Smooth muscle cell of bladder (primary cell): ENCODE data around the gene NDUFA9. TPM values are rescaled to one million over a fixed set of nuclear protein-coding genes. Genes with fewer than 3 reads are reported as not detected.

Source experiments
- total RNA-seq: library from RNA; depleted of rRNA; stranded (reverse); fragments of >200 nt; gene quantifications from 2 replicates; pipeline ENCODE4 v1.2.3, GENCODE V29; 2014

NDUFA9 gene
- 31.7 and 33.7 TPM in 2 replicates for total RNA-seq

DNA sequence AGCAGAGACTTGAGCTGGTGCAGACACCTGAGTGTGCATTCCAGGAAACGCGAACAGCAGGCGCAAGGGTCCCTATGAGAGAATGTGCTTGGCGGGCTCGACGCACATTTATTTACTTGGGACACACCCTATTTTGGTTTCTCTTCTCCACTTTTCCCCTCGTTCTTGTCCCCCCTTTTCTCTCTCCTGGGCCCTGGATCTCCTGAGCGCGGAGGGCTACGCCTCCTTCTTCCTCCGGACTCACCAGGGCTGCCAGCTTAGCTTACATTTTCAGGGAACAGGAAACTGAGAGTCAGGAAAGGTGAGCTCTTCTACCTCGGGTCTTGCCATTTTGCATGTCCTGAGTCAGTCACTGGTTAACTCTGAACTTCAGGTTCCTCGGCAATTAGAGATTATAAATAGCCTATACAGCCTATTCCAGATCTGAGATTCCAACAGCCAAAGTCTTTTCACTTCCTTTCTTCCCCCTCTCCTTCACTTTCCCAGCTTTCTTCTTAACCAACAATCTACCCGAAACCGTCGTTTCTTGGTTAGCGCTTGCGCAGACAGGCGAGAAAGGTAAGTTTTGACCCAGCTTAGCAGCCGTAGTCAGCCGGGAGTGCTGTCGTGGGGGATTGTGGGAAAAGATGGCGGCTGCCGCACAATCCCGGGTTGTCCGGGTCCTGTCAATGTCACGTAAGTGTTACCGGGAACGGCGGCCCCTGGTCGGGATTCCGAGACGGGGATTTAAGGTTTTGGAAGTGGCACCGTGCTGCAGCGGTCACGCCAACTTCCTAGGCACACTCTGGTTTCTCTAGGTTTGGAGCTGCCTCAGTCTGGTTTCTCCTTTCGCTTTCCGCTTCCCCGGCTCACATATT lies at the start of gene NDUFA9, which contains the start of gene AKAP3:
TSS of gene NDUFA9 (plus strand) at position 614 of the 857 bp plus-strand sequence. CDS start at position 627, 13 bp downstream.
TSS of gene AKAP3 (minus strand) at position 551 of the 857 bp plus-strand sequence. CDS start 10,855 bp downstream, outside the sequence.

Other genes with a start within 250 kb of the NDUFA9 start
- gene FGF6, start 203.3 kb upstream of the NDUFA9 start, total RNA-seq: not detected in 2 replicates
- gene RAD51AP1, start 110.2 kb upstream of the NDUFA9 start, total RNA-seq: 1.3 and 1.7 TPM in 2 replicates
- gene DYRK4, start 86.9 kb upstream of the NDUFA9 start, total RNA-seq: 71.7 and 85.3 TPM in 2 replicates
- 0.85 and 1.5 TPM in 2 replicates for gene AKAP3, start 63 bp upstream of the NDUFA9 start, total RNA-seq
- gene GALNT8, start 71.3 kb downstream of the NDUFA9 start, total RNA-seq: under 0.01 and 0.18 TPM in 2 replicates